Fibroblast of lung (primary cell): ENCODE measurements around the gene CAPN14.

Experiments
- CTCF ChIP-seq, 2 donors: IDR thresholded peaks in 1 of 2; conservative IDR thresholded peaks in 1 of 2; 1 replicate in 1 of 2; 2 replicates in 1 of 2; pipeline ENCODE4 v1.5.1; 2011 to 2012; ENCODE audit warnings: low read length in 2 of 2, control low read depth in 1 of 2, inconsistent platforms in 1 of 2, low read depth in 1 of 2, mild to moderate bottlenecking in 1 of 2
- EZH2 ChIP-seq: IDR thresholded peaks from 2 replicates; pipeline ENCODE4 v1.5.1; 2012; ENCODE audit warnings: low read length, control low read depth, mild to moderate bottlenecking; ENCODE audit errors: missing control alignments

- TF ChIP-seq CTCF (conservative IDR thresholded peaks at IDR 0.05 in 1 of 2, IDR thresholded peaks at IDR 0.05 in 1 of 2; ENCODE audit: low read depth in 1 of 2, low read length in 2 of 2) (no peak), EZH2 (no peak)
Measured at GRCh38 chr2:31166925-31167324, 50.4 kb downstream of the CAPN14 start.
